ENCODE measurements around the gene C17orf114.

The C17orf114 gene

GRCh38 chr17:4777969-4778760 is 24.0 kb downstream of the C17orf114 start (continued):
- 0 out of 2 replicates have a peak, but pooled peaks have one; percentile 44 for TF ChIP-seq HNF1A (IDR thresholded peaks at IDR 0.05; ENCODE audit: low read depth)
- peak; percentile 62; the same call in 1 of the 2 replicates for TF ChIP-seq HNF1A (CRISPR knock-in tag; IDR thresholded peaks at IDR 0.05; ENCODE audit: borderline replicate concordance)
- peak; percentile 46; the same call in 1 of the 2 replicates for TF ChIP-seq PAF1 (CRISPR knock-in tag; IDR thresholded peaks at IDR 0.05)
- TF ChIP-seq HDAC1 (CRISPR knock-in tag; IDR thresholded peaks at IDR 0.05), result peak; percentile 68
- TF ChIP-seq SIX1 (CRISPR knock-in tag; IDR thresholded peaks at IDR 0.05; ENCODE audit: borderline replicate concordance), result peak; percentile 73; the same call in 1 of the 2 replicates
- peak; percentile 57; the same call in 1 of the 2 replicates for TF ChIP-seq ARNT2 (CRISPR knock-in tag; IDR thresholded peaks at IDR 0.05; ENCODE audit: low read depth)
- TF ChIP-seq ZBTB3 (CRISPR knock-in tag; IDR thresholded peaks at IDR 0.05; ENCODE audit: borderline replicate concordance, low read depth), result peak; percentile 80; the same call in 1 of the 2 replicates
- TF ChIP-seq ZNF800 (CRISPR knock-in tag; IDR thresholded peaks at IDR 0.05), result no peak
- TF ChIP-seq EP300 (IDR thresholded peaks at IDR 0.05; ENCODE audit: low read depth in 2 of 2, low read length in 2 of 2), result peak; percentile 66 to 67
- TF ChIP-seq EP300 (CRISPR knock-in tag; IDR thresholded peaks at IDR 0.05; ENCODE audit: borderline replicate concordance), result peak; percentile 84
- peak; percentile 92 for TF ChIP-seq AHR (CRISPR knock-in tag; IDR thresholded peaks at IDR 0.05)
- TF ChIP-seq ZSCAN29 (CRISPR knock-in tag; conservative IDR thresholded peaks at IDR 0.05), result no peak
- no peak for TF ChIP-seq ZNF749 (CRISPR knock-in tag; IDR thresholded peaks at IDR 0.05; ENCODE audit: borderline replicate concordance)
- TF ChIP-seq THRA (CRISPR knock-in tag; IDR thresholded peaks at IDR 0.05; ENCODE audit: borderline replicate concordance), result 0 out of 2 replicates have a peak, but pooled peaks have one; percentile 62
- TF ChIP-seq ZNF264 (CRISPR knock-in tag; IDR thresholded peaks at IDR 0.05), result peak; percentile 81; the same call in 1 of the 2 replicates
- no peak for TF ChIP-seq ZNF460 (CRISPR knock-in tag; IDR thresholded peaks at IDR 0.05; ENCODE audit: borderline replicate concordance)
- peak; percentile 78; the same call in 1 of the 2 replicates for TF ChIP-seq MIER3 (CRISPR knock-in tag; IDR thresholded peaks at IDR 0.05; ENCODE audit: borderline replicate concordance)
- TF ChIP-seq AGO1 (IDR thresholded peaks at IDR 0.05; ENCODE audit: low read depth, low read length, poor library complexity, severe bottlenecking), result no peak
- peak; percentile 29; the same call in 1 of the 2 replicates for TF ChIP-seq IRF9 (CRISPR knock-in tag; IDR thresholded peaks at IDR 0.05; ENCODE audit: borderline replicate concordance)
